HG02870 (cell line): ENCODE results near the gene SDHB.
"Not testable (repeated sequence)": the region's sequence is repeated elsewhere in the genome, so short reads cannot be mapped to it uniquely, and the experiment has no call there.

ENCODE experiments used
- ATAC-seq: cut with Tn5 transposase; IDR thresholded peaks from one replicate; pipeline ENCODE4 v1.9.1; 2021; ENCODE audit warnings: mild to moderate bottlenecking, moderate library complexity; ENCODE audit not compliant: unreplicated experiment

Gene SDHB

GRCh38 chr1:17075470-17076255 is 21.8 kb upstream of the SDHB start:
- no peak for ATAC-seq

- no peak for ATAC-seq
Observed at GRCh38 chr1:17071794-17072193, 18.0 kb upstream of the SDHB start.

- no peak for ATAC-seq
Observed at GRCh38 chr1:17070163-17070525, 16.3 kb upstream of the SDHB start.

- ATAC-seq, result no peak
Observed at GRCh38 chr1:17069452-17070162, 15.8 kb upstream of the SDHB start.

GRCh38 chr1:17068789-17069188 is 15.0 kb upstream of the SDHB start:
- no peak for ATAC-seq

- no peak for ATAC-seq
Observed at GRCh38 chr1:17067465-17068240, 13.8 kb upstream of the SDHB start.

- ATAC-seq, result no peak
Observed at GRCh38 chr1:17067069-17067426, 13.2 kb upstream of the SDHB start.

GRCh38 chr1:17066361-17067068 is 12.7 kb upstream of the SDHB start:
- ATAC-seq, result no peak

- no peak for ATAC-seq
Observed at GRCh38 chr1:17065666-17066065, 11.8 kb upstream of the SDHB start.

- not testable (repeated sequence) for ATAC-seq
Observed at GRCh38 chr1:17062751-17063150, 8.9 kb upstream of the SDHB start.

GRCh38 chr1:17061892-17062291 is 8.1 kb upstream of the SDHB start:
- ATAC-seq, result no peak

GRCh38 chr1:17061486-17061885 is 7.7 kb upstream of the SDHB start:
- ATAC-seq, result no peak

GRCh38 chr1:17060306-17060749 is 6.5 kb upstream of the SDHB start:
- ATAC-seq, result no peak

GRCh38 chr1:17059391-17060305 is 5.8 kb upstream of the SDHB start:
- no peak for ATAC-seq

- no peak for ATAC-seq
Observed at GRCh38 chr1:17056551-17056950, 2.7 kb upstream of the SDHB start.

- ATAC-seq, result no peak
Observed at GRCh38 chr1:17055801-17056200, 2.0 kb upstream of the SDHB start.

- no peak for ATAC-seq
Observed at GRCh38 chr1:17053086-17053684, 647 bp downstream of the SDHB start.

- no peak for ATAC-seq
Observed at GRCh38 chr1:17052641-17053040, 1.2 kb downstream of the SDHB start.

- ATAC-seq, result no peak
Observed at GRCh38 chr1:17052038-17052437, 1.8 kb downstream of the SDHB start.

GRCh38 chr1:17047924-17048323 is 5.9 kb downstream of the SDHB start:
- ATAC-seq, result no peak
